Stimulated activated CD8-positive, alpha-beta memory T cell treated with anti-CD3 and anti-CD28 coated beads, Interleukin-4, amount 100 ng/mL, for 48 hours (primary cell): ENCODE data around the gene CSF1R.

Experiments used
- DNase-seq: peaks from one replicate; pipeline ENCODE4 v3.0.0-alpha.2; 2020

Gene CSF1R

DNA sequence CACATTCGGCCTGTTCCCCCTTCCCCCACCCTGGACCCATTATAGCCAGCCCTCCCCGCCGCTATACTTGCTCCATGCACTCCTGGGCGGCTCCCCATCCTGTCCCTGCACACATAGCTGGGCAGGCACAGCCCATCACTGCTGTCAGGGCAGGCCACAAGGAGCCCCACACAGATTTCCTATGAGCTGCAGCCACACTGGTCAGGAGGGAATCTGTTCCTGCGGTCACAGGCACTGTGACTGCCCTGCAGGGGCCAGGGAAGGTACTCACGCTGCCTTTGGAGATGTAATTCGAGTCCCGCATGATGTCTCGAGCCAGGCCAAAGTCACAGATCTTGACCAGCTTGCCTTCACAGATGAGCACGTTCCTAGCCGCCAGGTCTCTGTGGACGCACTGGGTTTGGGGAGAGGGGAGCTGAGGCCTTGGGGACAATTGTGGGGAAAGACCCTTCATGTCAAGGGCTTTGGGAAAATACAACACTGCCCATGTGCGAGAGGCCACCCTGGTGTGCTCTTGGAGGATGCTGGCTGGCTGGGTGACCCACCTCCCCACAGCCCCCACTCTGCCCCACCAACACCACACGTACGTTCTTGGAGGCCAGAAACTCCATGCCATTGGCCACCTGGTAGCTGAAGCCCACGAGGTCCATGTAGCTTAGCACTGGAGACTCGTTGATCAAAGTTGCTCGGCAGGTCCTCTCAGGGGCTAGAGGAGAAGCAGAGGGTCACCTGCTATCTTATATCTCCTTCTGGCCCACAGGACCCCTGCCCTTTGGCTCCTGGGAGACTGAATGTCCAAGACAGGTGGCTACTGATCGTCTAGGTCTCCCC, 34.5 kb upstream of the CSF1R start:
- no peak for DNase-seq

DNA sequence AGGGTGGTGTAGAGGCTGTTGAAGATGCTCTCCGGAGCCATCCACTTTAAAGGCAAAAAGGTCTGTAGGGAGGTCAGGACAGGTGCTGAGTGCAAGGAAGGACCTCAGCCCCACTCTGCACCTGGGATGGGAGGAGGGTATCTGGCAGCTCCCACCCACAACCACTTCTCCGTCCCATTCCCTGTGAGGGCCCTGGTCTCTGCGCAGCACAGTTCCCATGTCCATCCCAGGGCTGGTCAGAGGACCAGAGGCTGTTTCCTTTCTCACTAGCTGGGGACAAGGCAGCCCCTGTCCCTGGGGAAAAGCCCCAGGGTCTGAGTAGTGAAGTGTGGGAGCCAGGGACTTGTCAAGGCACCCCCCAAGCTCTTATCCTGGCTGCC, 33.7 kb upstream of the CSF1R start:
- DNase-seq: no peak

GRCh38 chr5:150119421-150120061, 33.2 kb upstream of the CSF1R start:
- no peak for DNase-seq

DNA sequence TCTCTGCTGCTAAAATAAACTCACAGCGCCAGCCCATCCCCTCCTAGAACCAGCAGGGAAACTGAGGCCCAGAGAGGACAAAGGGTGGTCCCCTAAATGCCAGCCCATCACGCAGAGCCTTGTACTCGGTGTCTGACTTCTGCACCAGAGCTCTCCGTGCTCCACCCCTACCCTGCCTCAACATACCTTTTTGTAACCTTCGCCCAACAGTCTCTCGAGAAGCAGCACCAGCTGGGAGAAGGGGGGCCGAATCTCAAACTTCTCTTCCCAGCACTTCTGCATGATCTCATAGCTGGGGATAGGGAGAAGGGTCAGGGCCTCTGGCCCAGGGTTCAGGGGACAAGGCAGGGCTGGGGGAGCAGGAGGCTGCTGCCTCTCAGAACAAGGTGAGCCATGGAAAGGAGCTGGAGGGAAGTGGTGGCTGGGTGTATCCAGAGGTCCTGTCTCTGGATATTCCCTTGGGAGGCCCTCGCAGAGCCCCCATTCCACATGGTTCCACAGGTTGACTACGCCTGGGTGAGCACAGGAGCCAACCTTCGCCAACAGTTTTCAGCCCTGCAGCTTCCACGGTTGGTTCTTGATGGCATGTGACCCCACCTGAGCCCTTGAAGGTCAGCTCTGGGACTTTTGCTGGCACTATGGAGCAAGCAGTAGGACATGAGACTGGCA, 32.3 kb upstream of the CSF1R start:
- DNase-seq: no peak

GRCh38 chr5:150117945-150118560, 31.7 kb upstream of the CSF1R start:
- no peak for DNase-seq

DNA sequence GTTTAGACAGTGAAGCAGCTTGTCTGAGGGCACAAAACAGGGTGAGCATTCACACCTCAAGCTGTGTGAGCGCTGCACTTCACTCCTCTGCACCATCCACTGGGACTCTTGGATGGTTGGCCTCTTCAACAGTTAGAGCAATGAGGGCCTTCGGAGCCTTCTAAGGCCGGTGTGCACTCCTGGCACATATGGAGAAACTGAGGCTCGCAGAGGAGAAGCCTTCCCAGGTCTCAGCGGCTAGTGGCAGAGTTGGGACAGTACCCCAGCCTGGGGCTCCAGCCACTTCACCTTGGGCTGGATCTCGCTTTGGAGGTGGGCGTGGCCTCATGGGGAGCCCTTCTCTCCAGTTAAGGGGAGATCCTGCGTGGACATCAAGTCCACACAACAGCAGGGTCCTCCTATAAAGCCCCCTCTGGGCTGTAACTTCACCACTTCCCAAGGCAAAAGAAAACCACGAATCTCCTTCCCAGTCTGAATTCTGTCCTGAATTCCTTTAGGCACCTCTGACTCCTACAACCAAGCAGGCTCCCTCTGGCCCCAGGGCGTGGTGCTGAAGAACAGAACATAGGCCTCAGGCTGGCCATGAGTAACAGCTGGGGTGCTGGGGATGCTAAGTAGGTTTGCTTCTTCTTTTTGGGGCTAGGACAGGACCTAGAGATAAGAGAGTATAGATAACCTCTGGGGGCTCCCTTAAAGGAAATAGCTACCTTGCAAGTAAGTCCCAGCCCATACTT, 30.5 kb upstream of the CSF1R start:
- DNase-seq: no peak

- peak; percentile 11 for DNase-seq
These were observed 28.5 kb upstream of the CSF1R start for GRCh38 chr5:150114773-150115408.

- DNase-seq: peak; percentile 8
These were observed 27.8 kb upstream of the CSF1R start for GRCh38 chr5:150114102-150114641.

- DNase-seq: no peak
These were observed 26.8 kb upstream of the CSF1R start for GRCh38 chr5:150113047-150113744.

DNA sequence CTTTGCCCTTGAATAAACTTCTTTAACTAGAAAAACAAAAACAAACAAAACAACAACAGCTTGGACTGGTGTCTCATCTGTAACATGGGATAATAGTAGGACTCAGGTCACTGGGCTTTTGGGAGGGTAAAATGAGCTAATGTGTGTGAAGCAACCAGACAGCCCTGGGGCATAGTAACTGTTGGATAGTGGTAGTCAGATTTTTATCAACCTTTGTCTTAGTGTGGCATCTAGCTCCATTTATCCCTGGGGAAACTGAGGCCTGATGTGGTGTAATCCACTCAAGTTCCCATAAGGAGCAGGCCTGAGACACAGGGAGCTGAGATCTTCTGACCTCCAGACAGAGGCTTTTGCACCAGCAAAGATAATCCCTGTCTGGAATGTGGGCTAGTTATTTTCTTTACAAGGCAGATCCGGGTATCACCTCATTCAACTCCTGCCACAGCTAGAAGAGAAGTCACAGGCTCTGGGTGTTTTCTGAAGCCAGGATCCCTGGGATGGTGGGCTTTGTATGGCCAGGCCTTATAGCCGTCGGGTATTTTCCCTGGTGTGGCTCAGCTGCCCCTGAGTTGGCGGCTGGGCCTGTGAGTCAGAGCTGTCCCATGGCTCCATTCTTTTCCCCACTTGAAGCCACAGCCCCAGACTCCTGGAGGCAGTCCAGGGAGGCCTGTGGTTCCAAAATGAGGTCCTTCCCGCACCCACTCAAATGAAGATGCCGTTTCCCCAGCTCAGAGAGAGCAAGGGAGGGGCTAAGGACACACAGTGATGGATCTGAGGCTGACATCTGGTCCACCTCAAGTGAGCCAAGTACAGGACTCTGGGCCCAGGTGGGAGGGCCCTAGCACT, 26.1 kb upstream of the CSF1R start:
- no peak for DNase-seq

DNA sequence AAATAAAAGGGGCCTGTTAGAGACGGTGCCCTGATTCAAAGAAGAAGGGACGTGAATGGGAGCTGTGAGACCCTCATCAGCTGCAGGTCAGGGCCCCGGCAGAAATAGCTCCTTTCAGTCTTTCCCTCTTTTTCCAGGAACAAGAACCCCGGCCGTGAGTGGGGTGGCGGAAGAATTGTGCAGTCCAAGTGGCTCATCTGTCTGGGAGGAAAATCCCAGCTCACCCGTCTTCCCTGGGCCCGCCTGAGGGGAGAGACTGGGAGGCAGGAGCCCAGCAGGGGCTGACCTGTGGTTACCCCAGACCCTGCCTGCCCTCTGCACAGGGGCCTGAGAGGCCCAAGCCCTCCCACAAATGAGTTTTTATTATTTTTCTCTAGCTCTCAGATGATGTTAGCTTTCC, 24.8 kb upstream of the CSF1R start:
- DNase-seq: no peak

GRCh38 chr5:150109921-150110320, 23.6 kb upstream of the CSF1R start:
- no peak for DNase-seq

DNA sequence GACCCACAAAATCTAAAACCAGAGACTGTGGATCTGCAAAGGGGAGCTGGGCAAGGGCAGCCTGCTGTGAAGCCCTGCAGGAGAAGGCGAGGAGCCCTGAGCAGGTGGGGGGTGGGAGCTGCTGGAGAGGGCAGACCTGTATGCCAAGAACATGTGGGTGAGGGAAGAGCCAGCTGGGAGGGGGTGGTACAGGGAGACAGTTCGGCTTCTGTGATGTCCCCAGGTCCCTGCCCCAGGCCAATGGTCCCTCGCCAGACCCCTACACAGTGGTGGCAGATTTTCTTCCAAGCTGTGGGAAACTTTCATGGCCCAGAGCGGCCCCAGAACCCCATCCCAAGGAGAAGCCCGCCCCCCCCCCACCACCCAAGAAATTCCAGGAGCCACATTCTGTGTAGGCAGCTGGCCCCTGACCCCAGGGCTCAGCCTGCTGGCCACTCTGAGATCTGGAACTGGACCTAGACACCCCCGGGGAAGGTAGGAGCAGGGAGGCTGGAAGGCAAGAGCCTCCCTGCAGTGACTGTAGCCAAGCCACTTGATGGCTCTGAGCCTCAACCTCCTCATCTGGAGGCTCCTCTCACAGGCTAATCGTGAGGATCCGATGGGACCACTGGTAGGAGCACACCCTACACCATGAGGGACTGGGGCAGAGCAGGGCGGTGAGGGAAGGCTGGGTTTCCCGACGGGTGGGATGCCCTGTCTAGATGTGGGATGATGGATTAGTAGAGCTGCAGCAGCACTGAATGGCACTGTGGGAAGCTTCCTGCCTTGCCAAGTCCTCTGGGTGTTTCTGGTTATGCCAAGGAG, 22.6 kb upstream of the CSF1R start:
- DNase-seq: no peak

DNA sequence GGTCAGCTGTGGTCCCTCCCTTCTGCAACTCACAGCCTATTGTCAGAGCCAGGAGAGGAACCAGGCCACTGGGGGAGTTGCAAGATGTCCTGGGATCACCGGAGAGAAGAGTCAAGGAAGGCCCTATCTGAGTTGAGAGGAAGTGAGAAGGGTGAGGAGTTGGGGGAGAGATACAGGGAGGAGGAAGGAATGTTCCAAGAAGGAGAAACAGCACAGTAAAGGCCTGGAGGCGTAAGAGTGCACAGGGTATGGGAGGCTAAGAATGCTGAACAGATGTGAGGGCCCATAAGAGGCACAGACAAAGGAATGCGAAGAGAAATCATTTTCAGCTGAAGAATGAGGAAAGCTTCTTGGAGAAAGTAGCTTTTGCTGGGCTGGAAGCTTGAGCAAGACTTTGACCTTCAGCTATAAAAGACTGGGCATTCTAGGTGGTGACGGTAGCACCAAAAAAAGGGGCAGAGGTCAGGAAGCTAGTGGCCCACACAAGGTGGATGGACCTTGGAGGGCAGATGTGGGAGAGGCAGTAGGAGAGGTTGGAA, 21.6 kb upstream of the CSF1R start:
- DNase-seq: no peak

- no peak for DNase-seq
These were observed 20.5 kb upstream of the CSF1R start for GRCh38 chr5:150106674-150107426.

DNA sequence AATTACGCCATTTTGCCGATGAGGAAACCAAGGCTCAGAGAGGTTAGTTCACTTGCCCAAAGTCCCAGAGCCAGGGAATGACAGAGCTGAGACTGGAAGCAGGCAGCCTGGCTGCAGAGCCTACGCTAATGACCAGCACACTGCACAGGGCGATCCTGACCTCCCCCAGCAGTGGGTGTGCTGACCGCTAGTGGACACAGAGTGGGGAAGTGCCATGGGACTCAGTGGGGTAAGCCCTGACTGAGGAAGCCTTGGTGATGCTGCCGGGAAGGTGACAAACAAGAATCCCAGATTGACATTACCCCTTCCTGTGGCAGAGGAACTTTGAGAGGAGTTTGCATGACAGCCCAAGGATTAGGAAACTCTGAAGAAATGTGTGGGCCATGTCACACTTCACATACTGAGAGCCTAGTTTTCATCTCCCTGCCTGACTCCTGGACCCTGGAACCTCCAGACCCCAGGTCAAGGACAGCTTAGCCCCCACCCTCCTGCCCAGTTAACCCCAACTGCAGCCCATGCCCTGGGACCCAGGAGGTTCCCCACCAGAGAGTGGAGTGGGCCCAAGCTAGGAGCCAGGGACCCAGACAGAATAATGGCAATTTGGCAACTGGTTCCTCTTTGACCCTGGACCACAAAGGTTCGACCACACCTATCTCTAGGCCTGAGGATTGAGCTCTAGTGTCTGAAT, 19.7 kb upstream of the CSF1R start:
- DNase-seq: no peak

DNA sequence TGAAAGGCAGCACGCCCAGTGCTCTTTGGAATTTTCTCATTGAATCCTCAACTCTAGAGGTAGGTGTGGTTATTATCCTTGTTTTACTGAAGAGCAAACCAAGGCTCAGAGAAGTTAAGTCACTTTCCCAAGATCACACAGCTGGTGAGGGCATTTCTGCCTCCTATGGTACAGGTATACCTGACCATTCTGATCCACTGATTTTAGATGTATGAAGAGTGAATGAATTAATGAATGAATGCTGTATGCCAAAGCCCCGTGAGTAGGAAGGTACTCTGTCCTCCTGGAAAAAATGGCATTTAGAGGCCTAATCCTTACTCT, 18.2 kb upstream of the CSF1R start:
- DNase-seq: no peak
